ENCODE results near the gene FUBP1. TPM values are rescaled to one million over a fixed set of nuclear protein-coding genes. Genes with fewer than 3 reads are reported as not detected.

FUBP1 gene
- total and polyA plus RNA-seq, 2 donors (not counting 3 experiments of a cell fraction or from before 2014, with no cell fraction given), result 112 to 166 TPM

- H3K36me3 ChIP-seq (ENCODE audit: control insufficient read depth in 2 of 2, extremely low read depth in 1 of 2, insufficient read depth in 2 of 2, low read length in 2 of 2), result no peaks in the 10 kb centered on the region
- no peak overlapping the region for H3K4me3 ChIP-seq (replicated peaks in 1 of 3; ENCODE audit: insufficient read depth in 1 of 3, low read depth in 1 of 3, low read length in 3 of 3)
- H3K27me3 ChIP-seq (ENCODE audit: control insufficient read depth in 2 of 2, insufficient read depth in 2 of 2, low read length in 2 of 2), result no peaks in the 10 kb centered on the region
- FAIRE-seq (no peak), DNase-seq (ENCODE audit: low read depth, low spot score) (no peak)
- no peak overlapping the region for H3K27ac ChIP-seq (ENCODE audit: insufficient read depth, low read depth, low read length)
- H2AFZ ChIP-seq (ENCODE audit: low read depth, low read length), result no peak overlapping the region
- H3K79me2 ChIP-seq (ENCODE audit: control insufficient read depth, insufficient read depth, low read length), result peaks cover 10% of the 10 kb centered on the region
- no peaks in the 10 kb centered on the region for H3K9me1 ChIP-seq (replicated peaks; ENCODE audit: control insufficient read depth, extremely low read depth, insufficient read depth, low read length)
- no peak overlapping the region for H3K9ac ChIP-seq (replicated peaks; ENCODE audit: extremely low read depth, insufficient read depth, low read length)
- no peak overlapping the region for H3K4me2 ChIP-seq (ENCODE audit: insufficient read depth, low read length)
- no peak for TF ChIP-seq POLR2A (IDR thresholded peaks at IDR 0.05; ENCODE audit: low read depth, low read length)
- no peak for TF ChIP-seq MYC (IDR thresholded peaks at IDR 0.05; ENCODE audit: low read depth, low read length)
- TF ChIP-seq FOS (IDR thresholded peaks at IDR 0.05; ENCODE audit: borderline replicate concordance, insufficient read depth, low read length), result no peak
- no peak for TF ChIP-seq POLR2AphosphoS5 (IDR thresholded peaks at IDR 0.05; ENCODE audit: insufficient read depth, low read depth, low read length)
- TF ChIP-seq, protein P1, sequence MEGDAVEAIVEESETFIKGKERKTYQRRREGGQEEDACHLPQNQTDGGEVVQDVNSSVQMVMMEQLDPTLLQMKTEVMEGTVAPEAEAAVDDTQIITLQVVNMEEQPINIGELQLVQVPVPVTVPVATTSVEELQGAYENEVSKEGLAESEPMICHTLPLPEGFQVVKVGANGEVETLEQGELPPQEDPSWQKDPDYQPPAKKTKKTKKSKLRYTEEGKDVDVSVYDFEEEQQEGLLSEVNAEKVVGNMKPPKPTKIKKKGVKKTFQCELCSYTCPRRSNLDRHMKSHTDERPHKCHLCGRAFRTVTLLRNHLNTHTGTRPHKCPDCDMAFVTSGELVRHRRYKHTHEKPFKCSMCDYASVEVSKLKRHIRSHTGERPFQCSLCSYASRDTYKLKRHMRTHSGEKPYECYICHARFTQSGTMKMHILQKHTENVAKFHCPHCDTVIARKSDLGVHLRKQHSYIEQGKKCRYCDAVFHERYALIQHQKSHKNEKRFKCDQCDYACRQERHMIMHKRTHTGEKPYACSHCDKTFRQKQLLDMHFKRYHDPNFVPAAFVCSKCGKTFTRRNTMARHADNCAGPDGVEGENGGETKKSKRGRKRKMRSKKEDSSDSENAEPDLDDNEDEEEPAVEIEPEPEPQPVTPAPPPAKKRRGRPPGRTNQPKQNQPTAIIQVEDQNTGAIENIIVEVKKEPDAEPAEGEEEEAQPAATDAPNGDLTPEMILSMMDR (IDR thresholded peaks at IDR 0.05; ENCODE audit: extremely low read depth in 1 of 2, insufficient read depth in 1 of 2, low read depth in 1 of 2, low read length in 2 of 2), result no peak
- TF ChIP-seq MAX (IDR thresholded peaks at IDR 0.05; ENCODE audit: insufficient read depth, insufficient read length), result no peak
- no peak for TF ChIP-seq EZH2 (IDR thresholded peaks at IDR 0.05; ENCODE audit: borderline replicate concordance, low read depth, low read length, severe bottlenecking)
- no peak for TF ChIP-seq GATA2 (IDR thresholded peaks at IDR 0.05; ENCODE audit: insufficient read depth, insufficient read length, low read depth, low read length)
- no peak for TF ChIP-seq JUN (IDR thresholded peaks at IDR 0.05; ENCODE audit: borderline replicate concordance, insufficient read depth, insufficient read length, low read depth)
- no peaks in the 10 kb centered on the region for H4K20me1 ChIP-seq (replicated peaks; ENCODE audit: control insufficient read depth, extremely low read depth, insufficient read depth, low read length)
- intact Hi-C loops (cut with micrococcal nuclease) (loop anchor here (10.0 kb wide), 1 partner anchor 371 kb away; no protein-coding TSS in a partner anchor), dilution Hi-C loops (cut with MboI; ENCODE audit: extremely low pct_ligation_motif_present, low sequenced_read_pairs) (no loop called here)
- no peaks in the 10 kb centered on the region for H3K9me3 ChIP-seq (replicated peaks; ENCODE audit: control insufficient read depth, insufficient read depth, low read length)
- BruUV-seq (replicated peaks), result no TSS peak
- POLR2A ChIA-PET, result no interaction called here
- H3K4me1 ChIP-seq (ENCODE audit: control insufficient read depth, extremely low read depth, insufficient read depth, low read length), result no peaks in the 10 kb centered on the region
- CTCF ChIA-PET, result interaction anchor here (1.4 kb wide), 1 partner anchor 10 kb away, joined by 5 read pairs; no protein-coding TSS in a partner anchor
Measured at GRCh38 chr1:77906019-77906545, 72.8 kb downstream of the FUBP1 start.
